ENCODE data around the gene SLC2A6. TPM values are rescaled to one million over a fixed set of nuclear protein-coding genes. Genes with fewer than 3 reads are reported as not detected.

SLC2A6 gene
- total RNA-seq, 1 experiment from 2014 or later: 20.5 TPM

- ChIA-PET CTCF (interaction anchor here (1.0 kb wide), 1 partner anchor 128 kb away, joined by 3 read pairs; the partner anchor contains the start of genes SURF1 and SURF2), POLR2A (ENCODE audit: unreplicated experiment) (no interaction called here)
- no peaks in the 10 kb centered on the region for H3K9me2 ChIP-seq (replicated peaks; ENCODE audit: low read length)
- DNase-seq: peak; percentile 68
- no TSS peak for BruUV-seq (replicated peaks)
- no peaks in the 10 kb centered on the region for H3K79me2 ChIP-seq (ENCODE audit: low read length)
- no peak overlapping the region for H3K27ac ChIP-seq (ENCODE audit: low read length)
- H3K9me3 ChIP-seq (ENCODE audit: low read length): no peaks in the 10 kb centered on the region
- ATAC-seq: 0 out of 2 replicates have a peak, but pooled peaks have one; percentile 25
- H3K4me1 ChIP-seq (ENCODE audit: insufficient read depth, low read length): peaks cover 16% of the 10 kb centered on the region
- intact Hi-C loops (cut with micrococcal nuclease): loop anchor here (5.0 kb wide), 2 partner anchors 128 to 298 kb away; partner anchors contain the start of genes SURF1 and SURF2
- no peak for TF ChIP-seq EZH2 (IDR thresholded peaks at IDR 0.05; ENCODE audit: low read length, unreplicated experiment)
- TF ChIP-seq EZH2phosphoT487 (IDR thresholded peaks at IDR 0.05; ENCODE audit: borderline replicate concordance, low read length): no peak
- TF ChIP-seq CTCF (conservative IDR thresholded peaks at IDR 0.05; ENCODE audit: low read depth, low read length): no peak
- H2AFZ ChIP-seq (ENCODE audit: low read length): peak overlapping the region; percentile 57
- H3K4me2 ChIP-seq (ENCODE audit: low read length): peak overlapping the region; percentile 56
- H3K27me3 ChIP-seq (ENCODE audit: low read length): no peaks in the 10 kb centered on the region
- H3K4me3 ChIP-seq (ENCODE audit: low read length): no peak overlapping the region
- no peaks in the 10 kb centered on the region for H4K20me1 ChIP-seq (ENCODE audit: low read length)
- H3K9ac ChIP-seq (ENCODE audit: low read length): no peak overlapping the region
- H3F3A ChIP-seq (ENCODE audit: low read length, unreplicated experiment): no peaks in the 10 kb centered on the region
- H3K36me3 ChIP-seq (ENCODE audit: low read depth, low read length): no peaks in the 10 kb centered on the region; the same call in 1 of the 2 replicates
Observed at GRCh38 chr9:133484671-133485437, 6.0 kb upstream of the SLC2A6 start.

GRCh38 chr9:133483611-133484010, 4.7 kb upstream of the SLC2A6 start:
- Histone ChIP-seq H4K20me1 (ENCODE audit: low read length) (no peaks in the 10 kb centered on the region), H3K36me3 (ENCODE audit: low read depth, low read length) (no peaks in the 10 kb centered on the region; the same call in 1 of the 2 replicates), H3F3A (ENCODE audit: low read length, unreplicated experiment) (no peaks in the 10 kb centered on the region), H3K27ac (ENCODE audit: low read length) (no peak overlapping the region), H3K4me1 (ENCODE audit: insufficient read depth, low read length) (peaks cover 16% of the 10 kb centered on the region), H3K9ac (ENCODE audit: low read length) (no peak overlapping the region), H2AFZ (ENCODE audit: low read length) (no peak overlapping the region), H3K79me2 (ENCODE audit: low read length) (peaks cover 1% of the 10 kb centered on the region; the same call in 1 of the 2 replicates), H3K4me2 (ENCODE audit: low read length) (no peak overlapping the region), H3K27me3 (ENCODE audit: low read length) (no peaks in the 10 kb centered on the region), H3K4me3 (ENCODE audit: low read length) (no peak overlapping the region), H3K9me2 (replicated peaks; ENCODE audit: low read length) (no peaks in the 10 kb centered on the region), H3K9me3 (ENCODE audit: low read length) (no peaks in the 10 kb centered on the region)
- TF ChIP-seq EZH2phosphoT487 (IDR thresholded peaks at IDR 0.05; ENCODE audit: borderline replicate concordance, low read length) (no peak), EZH2 (IDR thresholded peaks at IDR 0.05; ENCODE audit: low read length, unreplicated experiment) (no peak), CTCF (conservative IDR thresholded peaks at IDR 0.05; ENCODE audit: low read depth, low read length) (no peak)
- intact Hi-C loops (cut with micrococcal nuclease): no loop called here
- CTCF ChIA-PET: no interaction called here
- no TSS peak for BruUV-seq (replicated peaks)
- ATAC-seq (no peak), DNase-seq (no peak)
- POLR2A ChIA-PET (ENCODE audit: unreplicated experiment): no interaction called here

Measured in PC-3 (cell line).